ENCODE measurements around the gene ARRDC3.
"Not testable (repeated sequence)": the region's sequence is repeated elsewhere in the genome, so short reads cannot be mapped to it uniquely, and the experiment has no call there.

Gene ARRDC3

GRCh38 chr5:91383027-91383955 lies at the start of gene ARRDC3:
Gene ARRDC3, minus strand, starts transcription at chr5:91383317. Its CDS starts 225 bp downstream, at chr5:91383092.
- peak; percentile 74 for DNase-seq

DNA sequence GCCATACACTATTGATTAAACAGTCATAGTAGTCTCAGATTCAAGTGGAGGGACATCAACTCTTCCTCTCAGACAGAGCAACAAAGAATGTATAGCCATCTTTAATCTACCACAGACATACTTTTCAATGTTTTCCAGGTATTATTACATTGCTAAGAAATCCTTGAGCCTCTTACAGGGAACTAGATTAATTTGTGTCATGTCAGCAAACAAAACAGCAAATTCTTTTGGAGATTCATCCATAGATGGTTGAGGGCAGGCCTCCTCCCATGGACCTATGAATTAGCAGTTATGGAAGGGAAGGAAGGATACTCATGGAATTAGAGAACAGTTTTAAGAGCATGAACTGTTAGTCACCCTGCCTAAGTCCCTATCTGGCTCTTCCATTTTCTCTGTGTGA lies 47.8 kb upstream of the ARRDC3 start:
- no peak for DNase-seq

DNA sequence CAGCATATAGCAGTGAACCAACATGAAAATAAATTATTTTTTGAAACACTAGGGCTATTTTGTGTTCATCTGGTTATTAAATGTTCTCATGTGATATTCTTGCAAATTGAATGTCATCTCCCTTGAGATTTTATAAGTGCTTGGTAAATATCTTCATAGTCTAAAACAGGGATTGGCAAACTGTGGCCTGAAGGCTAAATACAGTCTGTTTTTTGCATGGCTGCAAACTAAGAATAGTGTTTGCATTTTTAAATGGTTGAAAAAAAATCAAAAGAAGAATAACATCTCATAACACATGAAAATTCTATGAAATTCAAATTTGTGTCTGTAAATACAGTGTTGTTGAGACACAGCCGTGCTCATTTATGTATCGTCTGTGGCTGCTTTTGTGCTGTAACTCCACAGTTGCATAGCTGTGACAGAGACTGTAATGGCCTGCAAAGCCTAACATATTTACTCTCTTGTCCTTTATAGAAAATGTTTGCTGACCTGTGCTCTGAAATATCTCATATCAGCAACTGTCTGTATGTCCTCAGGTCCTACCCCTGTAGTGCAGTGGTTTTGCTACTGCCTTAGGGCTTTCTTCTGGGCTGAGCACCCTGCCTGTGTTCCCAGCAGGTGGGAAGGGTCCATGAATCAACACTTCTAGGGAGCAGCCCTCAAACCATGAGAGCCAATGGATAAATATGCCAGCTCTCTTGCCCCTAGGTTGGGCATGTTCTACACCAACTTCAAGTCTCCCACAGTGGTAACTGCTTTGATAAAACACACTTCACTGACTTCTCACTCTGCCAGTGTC lies 41.7 kb upstream of the ARRDC3 start:
- DNase-seq, result no peak

DNA sequence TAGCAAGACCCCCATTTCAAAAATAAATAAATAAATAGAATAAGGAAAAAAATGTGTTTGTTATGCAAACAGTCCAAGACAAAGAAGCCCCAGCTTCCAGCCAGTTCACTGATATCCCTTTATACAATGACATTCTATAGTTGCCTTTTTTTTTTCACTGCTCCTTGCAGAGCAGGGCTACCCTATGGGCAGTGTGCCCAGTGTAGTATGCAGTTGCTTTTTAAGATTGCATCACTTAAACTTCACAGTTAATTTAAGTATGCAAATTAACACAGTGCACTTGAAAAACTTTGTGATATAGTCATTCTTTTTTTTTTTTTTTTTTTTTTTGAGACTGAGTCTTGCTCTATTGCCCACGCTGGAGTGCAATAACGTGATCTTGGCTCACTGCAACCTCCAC lies 40.8 kb upstream of the ARRDC3 start:
- no peak for DNase-seq

DNA sequence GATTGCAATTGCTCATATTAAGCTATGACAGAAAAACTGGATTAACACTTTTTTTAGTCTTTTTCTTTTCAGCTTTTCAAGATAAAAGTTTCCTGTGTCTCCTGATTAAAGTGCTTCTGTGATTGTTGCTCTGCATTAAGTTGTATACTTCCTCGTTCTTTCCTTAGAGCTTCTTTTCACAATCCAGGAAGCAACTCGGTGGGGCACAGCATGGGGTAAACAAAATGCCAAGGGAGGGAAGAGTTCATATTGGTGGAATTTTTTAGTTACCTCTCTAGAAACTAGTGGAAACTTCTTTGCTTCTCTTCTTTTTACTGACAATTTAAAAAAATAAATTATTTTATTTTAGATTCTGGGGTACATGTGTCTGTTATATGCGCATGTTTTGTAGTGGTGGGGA lies 37.8 kb upstream of the ARRDC3 start:
- no peak for DNase-seq

DNA sequence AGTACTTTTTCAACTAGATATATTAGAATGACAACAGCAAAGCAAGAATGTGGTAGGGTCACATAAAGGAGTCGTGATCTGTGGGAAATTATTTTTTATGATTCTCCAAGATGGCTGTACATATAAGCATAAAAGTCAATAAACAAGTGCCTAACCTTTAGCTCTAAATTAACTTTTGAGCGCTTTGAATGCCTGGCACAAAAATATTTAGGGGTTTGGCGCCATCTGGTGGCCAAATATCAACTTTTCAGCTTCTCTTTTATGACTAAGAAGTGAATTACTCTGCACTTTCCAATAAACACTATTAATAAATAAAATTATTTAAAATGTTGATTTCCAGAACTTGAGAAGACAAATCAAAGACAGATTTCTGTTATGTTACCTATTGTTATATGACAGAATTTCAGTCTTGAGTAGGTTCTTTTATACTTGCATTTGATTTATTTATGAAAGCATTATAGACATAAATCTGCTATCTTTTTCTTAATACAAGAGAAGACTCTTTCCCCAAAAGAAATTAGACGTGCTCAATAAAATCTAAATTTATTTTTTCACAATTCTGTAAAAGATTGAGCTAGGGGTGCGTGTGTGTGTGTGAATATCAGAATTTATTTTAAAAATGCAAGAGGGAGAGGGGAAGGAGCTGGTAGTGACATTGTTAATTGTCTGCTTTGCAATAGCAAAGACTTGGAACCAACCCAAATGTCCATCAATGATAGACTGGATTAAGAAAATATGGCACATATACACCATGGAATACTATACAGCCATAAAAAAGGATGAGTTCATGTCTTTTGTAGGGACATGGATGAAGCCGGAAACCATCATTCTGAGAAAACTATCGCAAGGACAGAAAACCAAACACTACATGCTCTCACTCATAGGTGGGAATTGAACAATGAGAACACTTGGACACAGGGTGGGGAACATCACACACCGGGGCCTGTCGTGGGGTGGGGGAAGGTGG lies 36.7 kb upstream of the ARRDC3 start:
- no peak for DNase-seq

DNA sequence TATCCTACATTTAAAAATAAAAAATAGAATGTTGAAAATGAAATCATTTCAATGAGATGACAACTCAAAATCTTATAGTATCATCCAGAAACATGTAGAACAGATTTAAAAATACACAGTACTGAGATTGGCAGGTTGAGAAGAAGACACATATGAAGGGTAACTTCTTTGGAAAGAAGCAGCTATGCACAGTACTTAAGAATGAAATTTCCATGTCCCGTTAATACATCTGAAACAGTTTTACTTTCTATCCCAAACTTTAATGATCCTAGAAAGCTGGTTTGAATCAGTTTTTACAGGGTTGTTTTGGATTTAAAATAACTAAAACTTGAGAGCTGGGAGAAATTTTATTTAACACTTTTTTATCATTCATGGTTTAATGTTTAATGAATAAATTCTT lies 36.0 kb upstream of the ARRDC3 start:
- DNase-seq, result no peak

GRCh38 chr5:91418158-91418557 lies 35.0 kb upstream of the ARRDC3 start:
- no peak for DNase-seq

DNA sequence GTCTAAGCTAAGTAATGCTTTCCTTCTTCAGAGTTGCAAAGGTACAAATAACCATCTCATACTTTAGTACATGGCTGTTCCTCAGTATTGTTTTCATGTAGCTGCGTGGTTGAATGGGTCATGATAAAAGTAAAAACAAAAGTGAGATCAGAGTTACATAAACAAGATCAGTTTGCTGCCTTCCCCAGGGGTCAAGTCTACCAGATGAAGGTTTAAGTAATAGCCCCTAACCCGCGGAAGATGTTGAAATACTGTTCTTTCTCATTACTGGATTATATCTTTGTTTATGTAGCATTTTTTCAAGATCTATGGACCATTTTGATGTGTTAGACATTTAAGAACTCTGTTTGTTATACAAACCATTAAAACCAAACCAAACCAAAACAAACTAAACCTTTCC lies 34.1 kb upstream of the ARRDC3 start:
- DNase-seq, result no peak

DNA sequence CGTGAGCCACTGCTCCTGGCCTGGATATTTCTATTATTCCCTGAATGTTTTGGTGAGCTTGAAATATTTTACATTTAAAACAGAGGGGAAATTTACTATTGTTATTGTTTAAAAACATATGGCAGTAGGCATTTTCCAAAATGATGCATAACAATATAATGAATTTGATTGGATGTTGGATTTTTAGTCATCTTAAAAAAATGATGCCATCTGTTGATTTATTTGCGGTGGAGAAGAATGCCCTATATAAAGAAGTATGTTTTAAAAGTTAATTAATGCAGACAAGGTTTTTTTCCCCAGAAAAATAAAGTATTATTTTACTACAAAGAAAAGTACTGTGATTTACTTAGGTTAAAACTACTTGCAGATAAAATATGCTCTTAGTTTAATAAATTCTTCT lies 33.4 kb upstream of the ARRDC3 start:
- DNase-seq, result no peak

GRCh38 chr5:91409304-91409703 lies 26.2 kb upstream of the ARRDC3 start:
- no peak for DNase-seq

GRCh38 chr5:91408710-91409109 lies 25.6 kb upstream of the ARRDC3 start:
- DNase-seq, result no peak

DNA sequence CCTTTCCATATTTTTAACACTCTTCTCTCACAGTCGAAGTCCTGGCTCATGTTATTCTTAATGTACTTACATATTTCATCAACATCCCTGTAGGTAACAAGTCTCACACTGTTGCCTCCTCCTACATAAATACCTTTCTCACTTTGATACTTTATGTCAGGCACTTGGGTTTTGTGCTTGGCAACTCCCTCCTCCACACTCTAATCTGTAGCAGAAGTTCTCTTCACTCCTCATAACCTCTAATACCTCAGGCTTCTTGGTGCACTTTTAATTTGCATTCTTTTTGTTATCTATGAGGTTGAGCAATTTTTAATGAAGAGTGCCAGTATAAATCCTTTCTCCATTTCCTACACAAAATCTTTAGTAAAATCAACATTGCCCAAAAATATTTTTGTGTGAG lies 24.1 kb upstream of the ARRDC3 start:
- no peak for DNase-seq

GRCh38 chr5:91403438-91403837 lies 20.3 kb upstream of the ARRDC3 start:
- DNase-seq, result no peak

DNA sequence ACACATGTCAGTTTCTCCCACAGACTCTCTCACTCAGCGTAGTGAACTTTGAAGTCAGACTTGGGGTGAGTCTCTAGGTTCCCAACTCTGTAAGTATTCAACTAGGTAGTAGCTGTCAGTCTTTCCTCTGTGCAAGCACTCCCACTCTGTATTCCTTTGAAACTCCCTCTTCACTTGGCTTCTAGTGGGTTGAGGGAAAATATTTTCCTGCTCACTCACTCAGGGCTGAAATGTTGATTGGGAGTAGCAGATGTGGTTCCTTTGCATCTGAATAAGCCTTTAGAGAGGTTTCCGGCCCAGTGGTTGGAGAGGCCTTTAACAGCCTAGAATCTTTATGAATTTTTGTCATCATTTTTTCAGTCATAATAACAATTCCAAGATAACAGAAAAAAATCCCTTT lies 18.1 kb upstream of the ARRDC3 start:
- no peak for DNase-seq

GRCh38 chr5:91397791-91398190 lies 14.7 kb upstream of the ARRDC3 start:
- DNase-seq, result no peak

DNA sequence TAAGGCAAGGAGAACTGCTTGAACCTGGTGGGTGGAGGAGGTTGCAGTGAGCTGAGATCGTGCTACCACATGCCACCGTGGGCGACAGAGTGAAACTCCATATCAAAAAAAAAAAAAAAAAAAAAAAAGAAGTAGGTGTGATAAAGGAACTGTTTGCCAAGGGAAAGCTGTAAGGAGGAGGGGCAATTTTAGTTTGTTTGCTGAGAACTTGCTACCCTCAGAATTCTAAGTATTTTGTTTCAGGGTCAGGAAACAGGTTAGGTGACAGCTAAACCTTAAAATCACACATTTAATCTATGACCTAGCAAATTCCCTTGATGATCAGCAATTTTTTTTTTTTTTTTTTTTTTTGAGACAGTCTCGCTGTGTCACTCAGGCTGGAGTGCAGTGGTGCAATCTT lies 7.2 kb upstream of the ARRDC3 start:
- no peak for DNase-seq

DNA sequence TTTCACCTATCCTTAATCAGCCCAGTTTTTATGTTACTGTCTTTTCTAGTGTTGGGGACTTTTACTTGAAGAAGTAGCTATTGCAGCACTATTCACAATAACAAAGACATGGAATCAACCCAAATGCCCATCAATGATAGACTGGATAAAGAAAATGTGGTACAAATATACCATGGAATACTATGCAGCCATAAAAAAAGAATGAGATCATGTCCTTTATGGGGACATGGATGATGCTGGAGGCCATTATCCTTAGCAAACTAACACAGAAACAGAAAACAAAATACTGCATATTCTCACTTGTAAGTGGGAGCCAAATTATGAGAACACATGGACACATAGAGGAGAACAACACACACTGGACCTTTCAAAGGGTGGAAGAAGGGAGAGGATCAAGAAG lies 6.4 kb upstream of the ARRDC3 start:
- not testable (repeated sequence) for DNase-seq

DNA sequence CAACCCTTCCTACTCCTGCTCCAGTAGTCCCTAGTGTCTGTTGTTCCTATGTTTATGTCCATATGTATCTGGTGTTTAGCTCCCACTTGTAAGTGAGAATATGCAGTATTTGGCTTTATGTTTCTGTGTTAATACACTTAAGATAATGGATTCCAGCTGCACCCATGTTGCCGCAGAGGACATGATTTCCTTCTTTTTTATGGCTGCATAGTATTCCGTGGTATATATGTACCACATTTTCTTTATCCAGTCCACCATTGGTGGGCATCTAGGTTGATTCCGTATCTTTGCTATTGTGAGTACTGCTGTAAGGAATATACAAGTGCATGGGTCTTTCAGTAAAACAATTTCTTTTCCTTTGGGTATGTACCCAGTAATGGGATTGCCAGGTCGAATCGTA lies 5.2 kb upstream of the ARRDC3 start:
- DNase-seq, result no peak

- DNase-seq, result no peak
Observed at GRCh38 chr5:91386120-91386519, 3.0 kb upstream of the ARRDC3 start.

DNA sequence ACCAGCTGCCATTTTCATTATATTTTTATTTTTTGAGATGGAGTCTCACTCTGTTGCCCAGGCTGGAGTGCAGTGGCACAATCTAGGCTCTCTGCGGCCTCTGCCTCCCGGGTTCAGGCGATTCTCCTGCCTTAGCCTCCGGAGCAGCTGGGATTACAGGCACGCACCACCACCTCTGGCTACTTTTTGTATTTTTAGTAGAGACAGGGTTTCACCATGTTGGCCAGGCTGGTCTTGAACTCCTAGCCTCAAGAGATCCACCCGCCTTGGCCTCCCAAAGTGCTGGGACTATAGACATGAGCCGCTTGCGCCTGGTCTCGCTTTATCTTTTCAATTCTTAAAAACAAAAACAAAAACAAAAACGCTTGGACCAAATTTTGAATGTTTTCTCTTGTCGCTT lies 2.5 kb upstream of the ARRDC3 start:
- not testable (repeated sequence) for DNase-seq

DNA sequence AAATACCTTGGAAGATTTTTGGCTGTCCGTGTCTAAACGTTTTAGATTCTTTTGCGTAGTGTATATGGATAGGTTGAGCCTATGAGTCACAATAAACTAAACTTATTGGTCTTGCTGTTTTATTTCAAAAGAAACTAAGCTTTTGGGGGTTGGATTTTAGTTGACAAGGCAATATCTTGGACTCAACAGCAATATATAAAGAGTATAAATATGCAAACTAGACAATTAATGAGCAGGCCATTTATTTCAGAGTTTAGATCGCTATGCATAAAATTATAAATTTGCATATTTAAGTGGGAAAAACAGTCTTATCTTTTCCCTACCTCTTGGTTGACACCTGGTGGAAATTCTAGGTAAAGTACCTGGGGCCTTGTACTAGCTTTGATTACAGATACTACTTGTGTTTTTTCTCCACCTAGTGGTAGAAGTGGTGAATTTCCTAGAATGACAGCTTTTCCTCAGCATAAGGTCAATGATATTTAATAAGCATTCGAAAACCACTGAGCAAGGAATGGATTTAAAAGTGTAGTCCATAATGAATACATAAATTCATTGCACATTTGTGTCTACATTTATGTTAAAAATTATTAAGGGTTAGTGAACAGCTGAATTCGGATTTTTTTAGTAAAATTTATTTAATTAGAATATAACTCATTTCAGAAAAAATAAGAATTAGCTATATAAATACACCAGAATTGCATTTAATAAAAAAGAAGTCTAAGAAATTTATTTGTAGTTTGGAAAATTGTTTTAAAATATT lies 1.7 kb upstream of the ARRDC3 start:
- peak; percentile 40 for DNase-seq

Measured in NCI-H510A (cell line).